B cell (primary cell): ENCODE results near the gene NCLN. TPM values are rescaled to one million over a fixed set of nuclear protein-coding genes. Genes with fewer than 3 reads are reported as not detected.

ENCODE experiments used
- ATAC-seq: fragments of 200-7000 bp; cut with Tn5 transposase; one replicate; pipeline ENCODE4 v1.10.0; 2021; ENCODE audit warnings: low read depth, mild to moderate bottlenecking, moderate number of reproducible peaks, moderate library complexity
- CTCF ChIA-PET: fragments of 350-600 bp; sonication (Branson Sonifier 250); formaldehyde crosslinking; loops from one replicate; lab custom pipeline; 2021; ENCODE audit warnings: antibody characterized with exemption, inconsistent platforms; lab: Charles Lee
- POLR2A ChIA-PET: fragments of 350-600 bp; sonication (Branson Sonifier 250); formaldehyde crosslinking; loops from one replicate; lab custom pipeline; 2021; ENCODE audit warnings: antibody characterized with exemption; lab: Charles Lee
- DNase-seq: peaks from one replicate; pipeline ENCODE4 v3.0.0; 2013
- H2AFZ ChIP-seq: 2 replicates; pipeline ENCODE4 v1.6.1; 2012; ENCODE audit warnings: mild to moderate bottlenecking, low read depth, low read length; ENCODE audit not compliant: insufficient read depth, poor library complexity, severe bottlenecking
- H3K27ac ChIP-seq, 2 donors: 1 replicate in 1 of 2; 2 replicates in 1 of 2; pipeline ENCODE4 v1.5.1; 2012 to 2013; ENCODE audit warnings: low read length in 2 of 2, mild to moderate bottlenecking in 2 of 2, moderate library complexity in 1 of 2
- H3K27me3 ChIP-seq, 4 experiments: fragments of 200-600 bp in 1 of 4; sonication (generic) in 1 of 4; replicated peaks in 1 of 4; 1 replicate in 2 of 4; 2 replicates in 2 of 4; pipeline versions ENCODE4 v1.6.1 to v1.7.0; 2013 to 2016; ENCODE audit warnings: low read length in 3 of 4, mild to moderate bottlenecking in 2 of 4, mixed read lengths in 1 of 4, moderate library complexity in 1 of 4; ENCODE audit not compliant: insufficient read depth in 4 of 4, control insufficient read depth in 3 of 4; ENCODE audit errors: control extremely low read depth in 1 of 4
- H3K36me3 ChIP-seq, 2 experiments: replicated peaks in 1 of 2; 1 replicate in 1 of 2; 2 replicates in 1 of 2; pipeline versions ENCODE4 v1.6.1 to v1.7.1; 2013; ENCODE audit warnings: low read length in 1 of 2; ENCODE audit not compliant: insufficient read depth in 2 of 2, control insufficient read depth in 1 of 2; ENCODE audit errors: control extremely low read depth in 1 of 2, extremely low read depth in 1 of 2
- H3K4me1 ChIP-seq, 2 donors: fragments of 200-600 bp in 1 of 2; sonication (generic) in 1 of 2; 1 replicate in 1 of 2; 2 replicates in 1 of 2; pipeline versions ENCODE4 v1.5.1 to v1.6.1; 2013 to 2017; ENCODE audit warnings: low read length in 2 of 2; ENCODE audit not compliant: control insufficient read depth in 2 of 2, insufficient read depth in 2 of 2
- H3K4me2 ChIP-seq: replicated peaks from 2 replicates; pipeline ENCODE3; 2012; ENCODE audit warnings: mild to moderate bottlenecking, low read depth, low read length; ENCODE audit not compliant: poor library complexity, severe bottlenecking
- H3K4me3 ChIP-seq, 5 experiments: fragments of 200-600 bp in 1 of 5; sonication (generic) in 1 of 5; 1 replicate in 3 of 5; 2 replicates in 2 of 5; pipeline versions ENCODE4 v1.5.1 to v1.7.0; 2011 to 2016; ENCODE audit warnings: low read length in 4 of 5, mild to moderate bottlenecking in 4 of 5, low read depth in 2 of 5, control low read depth in 1 of 5, moderate library complexity in 1 of 5; ENCODE audit not compliant: insufficient read depth in 1 of 5; ENCODE audit errors: control extremely low read depth in 1 of 5, extremely low read depth in 1 of 5
- H3K79me2 ChIP-seq: fragments of 200-600 bp; sonication (generic); one replicate; pipeline ENCODE4 v1.6.0; 2016; ENCODE audit warnings: low read length; ENCODE audit not compliant: control insufficient read depth, insufficient read depth
- H3K9ac ChIP-seq: fragments of 200-600 bp; sonication (generic); 2 replicates; pipeline ENCODE4 v1.6.1; 2017; ENCODE audit warnings: mild to moderate bottlenecking, low read length, moderate library complexity
- H3K9me3 ChIP-seq, 3 donors: one replicate each; pipeline versions ENCODE4 v1.6.1 to v1.7.1; 2013; ENCODE audit warnings: low read length in 2 of 3; ENCODE audit not compliant: control insufficient read depth in 2 of 3, insufficient read depth in 1 of 3; ENCODE audit errors: control extremely low read depth in 1 of 3
- H4K20me1 ChIP-seq: 2 replicates; pipeline ENCODE4 v1.6.0; 2012; ENCODE audit warnings: mild to moderate bottlenecking, low read length; ENCODE audit not compliant: insufficient read depth, control insufficient read depth, poor library complexity, severe bottlenecking
- H3K27ac Mint-ChIP-seq: one replicate; pipeline ENCODE4 v1.8.0; 2021; ENCODE audit warnings: mixed read lengths
- H3K27me3 Mint-ChIP-seq: one replicate; pipeline ENCODE4 v1.8.0; 2021; ENCODE audit warnings: mixed read lengths
- H3K4me1 Mint-ChIP-seq: one replicate; pipeline ENCODE4 v1.8.0; 2021; ENCODE audit warnings: mixed read lengths
- H3K4me3 Mint-ChIP-seq: one replicate; pipeline ENCODE4 v1.8.0; 2021; ENCODE audit warnings: mixed read lengths
- H3K9me3 Mint-ChIP-seq: one replicate; pipeline ENCODE4 v1.8.0; 2022; ENCODE audit warnings: mixed read lengths; ENCODE audit not compliant: insufficient read depth
- CTCF ChIP-seq: fragments of 200-600 bp; IDR thresholded peaks from one replicate; pipeline ENCODE4 v1.8.0; 2022; ENCODE audit warnings: antibody characterized with exemption, mild to moderate bottlenecking
- EZH2 ChIP-seq: IDR thresholded peaks from 2 replicates; pipeline ENCODE4 v1.6.1; 2012; ENCODE audit warnings: borderline replicate concordance, low read depth, mild to moderate bottlenecking, moderate library complexity, low read length; ENCODE audit not compliant: insufficient read depth, poor library complexity, severe bottlenecking
- WGBS: methylation state at CpG from one replicate; pipeline ENCODE4 v1.1.5; 2013; ENCODE audit warnings: missing lambda C conversion rate; ENCODE audit not compliant: insufficient coverage; 5-methylcytosine and 5-hydroxymethylcytosine counted together
- intact Hi-C: fragments of 100-400 bp; cut with micrococcal nuclease; formaldehyde crosslinking; loops from one replicate; pipeline ENCODE4 v1.10.0; 2022
- polyA plus RNA-seq: library from polyadenylated mRNA; depleted of rRNA; stranded (reverse); fragments of >200 nt; gene quantifications from 2 replicates; pipeline ENCODE4 v1.2.3, GENCODE V29; 2012
- total RNA-seq, 2 donors: library from RNA; stranded (reverse); fragments of 120-200 nt in 1 of 2; gene quantifications; 1 replicate in 1 of 2; 2 replicates in 1 of 2; pipeline versions ENCODE4 v1.2.3 to v1.2.4, GENCODE V29; 2013 to 2022

The NCLN gene
- total and polyA plus RNA-seq, 2 donors (not counting 1 experiment from before 2014, with no cell fraction given): 55.0 to 82.0 TPM

GRCh38 chr19:3167533-3168272 is 18.0 kb upstream of the NCLN start:
- CTCF ChIA-PET: no interaction called here
- intact Hi-C loops: loop anchor here (10.0 kb wide), 1 partner anchor 93 kb away; no protein-coding TSS in a partner anchor
- no peak overlapping the region for H3K4me3 ChIP-seq
- ATAC-seq: no peak
- no peak for TF ChIP-seq CTCF
- TF ChIP-seq EZH2: no peak
- H3K36me3 ChIP-seq: no peaks in the 10 kb centered on the region
- no peak overlapping the region for H2AFZ ChIP-seq
- no peak for DNase-seq
- no peaks in the 10 kb centered on the region for H3K27me3 ChIP-seq
- Mint-ChIP-seq H3K4me1 (peaks cover 45% of the 10 kb centered on the region), H3K9me3 (no peaks in the 10 kb centered on the region), H3K27ac (peak overlapping the region; percentile 41), H3K4me3 (no peak overlapping the region), H3K27me3 (no peaks in the 10 kb centered on the region)
- H3K4me2 ChIP-seq: no peak overlapping the region
- 92% methylated on average over 9 of the region's 13 CpGs for WGBS
- no peaks in the 10 kb centered on the region for H3K79me2 ChIP-seq
- peaks cover 35 to 64% of the 10 kb centered on the region in 2 donors for H3K4me1 ChIP-seq
- H3K9me3 ChIP-seq: peaks cover 0 to 37% (median 10%) of the 10 kb centered on the region in 3 donors
- H4K20me1 ChIP-seq: no peaks in the 10 kb centered on the region
- no peak overlapping the region for H3K9ac ChIP-seq
- H3K27ac ChIP-seq: no peak overlapping the region
- POLR2A ChIA-PET: no interaction called here
